Measurements from ENCODE around the gene KRI1.
A peak's percentile ranks its signal among the peaks of the same experiment; 100 is the strongest.

Gene KRI1

GRCh38 chr19:10565567-10566407 is at the start of gene KRI1:
Gene KRI1, minus strand, starts transcription at chr19:10566010. Its CDS starts 11 bp downstream, at chr19:10565999.
- Mint-ChIP-seq H3K4me3 (peak within 1 kb of the TSS; percentile 98), H3K4me1 (ENCODE audit: low read depth) (peaks cover 48% of the 10 kb centered on the region), H3K27me3 (no peaks in the 10 kb centered on the region), H3K36me3 (peaks cover 3% of the 10 kb centered on the region), H3K9me3 (ENCODE audit: low read depth) (no peaks in the 10 kb centered on the region), H3K27ac (peak within 1 kb of the TSS; percentile 95)

- Mint-ChIP-seq H3K4me3 (no peak overlapping the region), H3K27me3 (no peaks in the 10 kb centered on the region), H3K36me3 (peaks cover under 1% of the 10 kb centered on the region), H3K27ac (peak overlapping the region; percentile 41), H3K4me1 (ENCODE audit: low read depth) (peaks cover 39% of the 10 kb centered on the region), H3K9me3 (ENCODE audit: low read depth) (no peaks in the 10 kb centered on the region)
Measured at GRCh38 chr19:10612499-10613119, 46.8 kb upstream of the KRI1 start.

GRCh38 chr19:10611907-10612306 is 46.1 kb upstream of the KRI1 start:
- no peaks in the 10 kb centered on the region for H3K36me3 Mint-ChIP-seq
- no peak overlapping the region for H3K4me3 Mint-ChIP-seq
- peaks cover 38% of the 10 kb centered on the region for H3K4me1 Mint-ChIP-seq (ENCODE audit: low read depth)
- no peak overlapping the region for H3K27ac Mint-ChIP-seq
- H3K27me3 Mint-ChIP-seq = no peaks in the 10 kb centered on the region
- no peaks in the 10 kb centered on the region for H3K9me3 Mint-ChIP-seq (ENCODE audit: low read depth)

GRCh38 chr19:10604460-10604980 is 38.7 kb upstream of the KRI1 start:
- peak overlapping the region; percentile 99 for H3K27ac Mint-ChIP-seq
- peak overlapping the region; percentile 97 for H3K4me3 Mint-ChIP-seq
- no peaks in the 10 kb centered on the region for H3K36me3 Mint-ChIP-seq
- no peaks in the 10 kb centered on the region for H3K27me3 Mint-ChIP-seq
- no peaks in the 10 kb centered on the region for H3K9me3 Mint-ChIP-seq (ENCODE audit: low read depth)
- H3K4me1 Mint-ChIP-seq (ENCODE audit: low read depth) = peaks cover 28% of the 10 kb centered on the region

- H3K36me3 Mint-ChIP-seq = no peaks in the 10 kb centered on the region
- peak overlapping the region; percentile 99 for H3K27ac Mint-ChIP-seq
- H3K4me1 Mint-ChIP-seq (ENCODE audit: low read depth) = peaks cover 28% of the 10 kb centered on the region
- H3K9me3 Mint-ChIP-seq (ENCODE audit: low read depth) = no peaks in the 10 kb centered on the region
- no peaks in the 10 kb centered on the region for H3K27me3 Mint-ChIP-seq
- peak overlapping the region; percentile 97 for H3K4me3 Mint-ChIP-seq
Measured at GRCh38 chr19:10603873-10604459, 38.2 kb upstream of the KRI1 start.

- Mint-ChIP-seq H3K36me3 (no peaks in the 10 kb centered on the region), H3K4me1 (ENCODE audit: low read depth) (peaks cover 27% of the 10 kb centered on the region), H3K27me3 (no peaks in the 10 kb centered on the region), H3K4me3 (peak overlapping the region; percentile 97), H3K9me3 (ENCODE audit: low read depth) (no peaks in the 10 kb centered on the region), H3K27ac (peak overlapping the region; percentile 99)
Measured at GRCh38 chr19:10603084-10603872, 37.5 kb upstream of the KRI1 start.

GRCh38 chr19:10602330-10603083 is 36.7 kb upstream of the KRI1 start:
- H3K4me1 Mint-ChIP-seq (ENCODE audit: low read depth) = peaks cover 26% of the 10 kb centered on the region
- no peaks in the 10 kb centered on the region for H3K27me3 Mint-ChIP-seq
- no peaks in the 10 kb centered on the region for H3K9me3 Mint-ChIP-seq (ENCODE audit: low read depth)

GRCh38 chr19:10601999-10602329 is 36.2 kb upstream of the KRI1 start:
- Mint-ChIP-seq H3K36me3 (no peaks in the 10 kb centered on the region), H3K4me1 (ENCODE audit: low read depth) (peaks cover 23% of the 10 kb centered on the region), H3K4me3 (peak overlapping the region; percentile 86), H3K27ac (peak overlapping the region; percentile 85), H3K27me3 (no peaks in the 10 kb centered on the region), H3K9me3 (ENCODE audit: low read depth) (no peaks in the 10 kb centered on the region)

More at GRCh38 chr19:10602330-10603083, 36.7 kb upstream of the KRI1 start:
- Mint-ChIP-seq H3K36me3 (no peaks in the 10 kb centered on the region), H3K27ac (peak overlapping the region; percentile 99), H3K4me3 (peak overlapping the region; percentile 97)

GRCh38 chr19:10600149-10600548 is 34.3 kb upstream of the KRI1 start:
- Mint-ChIP-seq H3K36me3 (no peaks in the 10 kb centered on the region), H3K4me3 (peak overlapping the region; percentile 48), H3K9me3 (ENCODE audit: low read depth) (no peaks in the 10 kb centered on the region), H3K27me3 (no peaks in the 10 kb centered on the region), H3K27ac (no peak overlapping the region), H3K4me1 (ENCODE audit: low read depth) (peaks cover 31% of the 10 kb centered on the region)

- peaks cover 3% of the 10 kb centered on the region for H3K27me3 Mint-ChIP-seq
- H3K4me3 Mint-ChIP-seq = no peak overlapping the region
- H3K36me3 Mint-ChIP-seq = no peaks in the 10 kb centered on the region
- H3K9me3 Mint-ChIP-seq (ENCODE audit: low read depth) = no peaks in the 10 kb centered on the region
- peaks cover 14% of the 10 kb centered on the region for H3K4me1 Mint-ChIP-seq (ENCODE audit: low read depth)
- H3K27ac Mint-ChIP-seq = no peak overlapping the region
Measured at GRCh38 chr19:10593820-10594637, 28.2 kb upstream of the KRI1 start.

GRCh38 chr19:10593148-10593547 is 27.3 kb upstream of the KRI1 start:
- Mint-ChIP-seq H3K27me3 (peaks cover 3% of the 10 kb centered on the region), H3K9me3 (ENCODE audit: low read depth) (no peaks in the 10 kb centered on the region), H3K4me3 (no peak overlapping the region), H3K36me3 (no peaks in the 10 kb centered on the region), H3K4me1 (ENCODE audit: low read depth) (peaks cover 14% of the 10 kb centered on the region), H3K27ac (no peak overlapping the region)

GRCh38 chr19:10587839-10588150 is 22.0 kb upstream of the KRI1 start:
- Mint-ChIP-seq H3K9me3 (ENCODE audit: low read depth) (no peaks in the 10 kb centered on the region), H3K36me3 (peaks cover 3% of the 10 kb centered on the region), H3K27ac (no peak overlapping the region), H3K27me3 (peaks cover 9% of the 10 kb centered on the region), H3K4me1 (ENCODE audit: low read depth) (peaks cover 8% of the 10 kb centered on the region), H3K4me3 (no peak overlapping the region)

- H3K4me1 Mint-ChIP-seq (ENCODE audit: low read depth) = peaks cover 8% of the 10 kb centered on the region
Measured at GRCh38 chr19:10587022-10587838, 21.4 kb upstream of the KRI1 start, which contains the start of gene AP1M2. Gene AP1M2, minus strand, starts transcription at chr19:10587312. Its CDS starts 81 bp downstream, at chr19:10587231.

More at GRCh38 chr19:10587022-10587838, 21.4 kb upstream of the KRI1 start, which contains the start of gene AP1M2:
- peaks cover 9% of the 10 kb centered on the region for H3K27me3 Mint-ChIP-seq
- H3K4me3 Mint-ChIP-seq = no peak within 1 kb of the TSS
- no peaks in the 10 kb centered on the region for H3K9me3 Mint-ChIP-seq (ENCODE audit: low read depth)
- H3K36me3 Mint-ChIP-seq = peaks cover 3% of the 10 kb centered on the region
- H3K27ac Mint-ChIP-seq = no peak within 1 kb of the TSS

All from activated naive CD8-positive, alpha-beta T cell (primary cell).